ENCODE measurements around the gene CELF2.

Gene CELF2

DNA sequence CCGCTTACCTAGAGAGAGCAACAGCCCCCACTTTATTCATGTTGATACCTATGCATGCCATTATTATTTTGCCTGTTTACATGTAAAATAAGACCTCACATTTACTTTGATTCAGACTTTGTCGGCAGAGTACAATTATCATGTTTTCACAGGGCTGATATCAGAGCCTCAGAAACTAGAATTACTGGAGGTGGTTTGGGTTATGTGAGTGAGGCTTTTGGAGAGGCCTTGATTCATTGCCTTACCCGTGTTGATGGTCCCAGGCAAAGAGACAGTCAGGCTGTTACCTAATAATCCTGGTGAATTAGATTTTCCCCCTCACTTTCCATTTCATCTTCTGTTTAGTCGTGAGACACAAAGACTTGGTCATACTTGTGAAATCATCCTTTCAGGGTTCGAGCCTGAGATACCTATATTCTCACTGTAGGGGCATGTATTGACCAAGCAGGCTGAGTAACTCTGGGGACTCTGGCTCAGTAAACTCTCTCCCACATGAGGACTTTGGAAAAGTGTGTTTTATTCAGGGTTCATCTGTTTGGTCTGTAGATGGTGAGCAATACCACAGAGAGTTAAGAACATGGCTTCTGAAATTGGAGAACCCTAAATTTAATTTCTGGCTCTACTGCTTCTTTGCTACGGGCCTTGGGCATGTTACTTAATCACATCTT is 150.9 kb downstream of the CELF2 start:
- Histone ChIP-seq H3K9ac (ENCODE audit: low read length) (no peak overlapping the region), H3K36me3 (ENCODE audit: low read length) (no peaks in the 10 kb centered on the region), H3K4me2 (ENCODE audit: low read depth, low read length, poor library complexity, severe bottlenecking) (no peak overlapping the region), H3F3A (ENCODE audit: insufficient read depth) (peaks cover 6% of the 10 kb centered on the region), H4K20me1 (ENCODE audit: low read depth, low read length) (no peaks in the 10 kb centered on the region), H3K4me3 (ENCODE audit: insufficient read depth, low read length, poor library complexity, severe bottlenecking) (no peak overlapping the region), H3K27me3 (ENCODE audit: low read length) (no peaks in the 10 kb centered on the region), H3K9me2 (replicated peaks; ENCODE audit: insufficient read depth, low read length) (no peaks in the 10 kb centered on the region), H3K79me2 (ENCODE audit: insufficient read depth, low read length) (no peaks in the 10 kb centered on the region), H3K27ac (ENCODE audit: low read depth, low read length) (no peak overlapping the region), H2AFZ (ENCODE audit: low read depth, low read length, severe bottlenecking) (no peak overlapping the region), H3K9me3 (ENCODE audit: insufficient read depth, low read length) (no peaks in the 10 kb centered on the region)
- TF ChIP-seq, protein P1, sequence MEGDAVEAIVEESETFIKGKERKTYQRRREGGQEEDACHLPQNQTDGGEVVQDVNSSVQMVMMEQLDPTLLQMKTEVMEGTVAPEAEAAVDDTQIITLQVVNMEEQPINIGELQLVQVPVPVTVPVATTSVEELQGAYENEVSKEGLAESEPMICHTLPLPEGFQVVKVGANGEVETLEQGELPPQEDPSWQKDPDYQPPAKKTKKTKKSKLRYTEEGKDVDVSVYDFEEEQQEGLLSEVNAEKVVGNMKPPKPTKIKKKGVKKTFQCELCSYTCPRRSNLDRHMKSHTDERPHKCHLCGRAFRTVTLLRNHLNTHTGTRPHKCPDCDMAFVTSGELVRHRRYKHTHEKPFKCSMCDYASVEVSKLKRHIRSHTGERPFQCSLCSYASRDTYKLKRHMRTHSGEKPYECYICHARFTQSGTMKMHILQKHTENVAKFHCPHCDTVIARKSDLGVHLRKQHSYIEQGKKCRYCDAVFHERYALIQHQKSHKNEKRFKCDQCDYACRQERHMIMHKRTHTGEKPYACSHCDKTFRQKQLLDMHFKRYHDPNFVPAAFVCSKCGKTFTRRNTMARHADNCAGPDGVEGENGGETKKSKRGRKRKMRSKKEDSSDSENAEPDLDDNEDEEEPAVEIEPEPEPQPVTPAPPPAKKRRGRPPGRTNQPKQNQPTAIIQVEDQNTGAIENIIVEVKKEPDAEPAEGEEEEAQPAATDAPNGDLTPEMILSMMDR (IDR thresholded peaks at IDR 0.05; ENCODE audit: insufficient read depth, low read length, poor library complexity, severe bottlenecking) = no peak
- no peak for TF ChIP-seq EZH2phosphoT487 (conservative IDR thresholded peaks at IDR 0.05; ENCODE audit: low read length)

DNA sequence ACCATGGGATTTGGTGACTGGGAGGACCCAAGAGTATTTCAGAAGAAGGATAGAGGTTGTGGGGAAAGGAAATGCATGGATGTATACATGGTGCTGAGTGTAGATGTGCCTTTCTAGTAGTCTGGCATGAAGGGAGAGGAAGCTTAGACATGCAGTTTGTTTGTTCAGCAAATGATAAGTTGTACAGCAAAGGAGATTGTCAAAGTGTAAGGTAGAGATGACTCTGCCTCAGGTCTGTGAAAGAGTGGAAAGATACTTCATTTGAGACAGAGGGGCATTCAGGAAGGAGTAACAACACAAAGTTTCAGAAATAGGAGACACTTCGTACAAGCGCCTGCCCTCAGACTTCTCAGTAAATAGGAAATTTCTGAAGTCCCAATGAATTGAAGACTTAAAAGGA is 152.3 kb downstream of the CELF2 start:
- Histone ChIP-seq H4K20me1 (ENCODE audit: low read depth, low read length) (no peaks in the 10 kb centered on the region), H3K9ac (ENCODE audit: low read length) (no peak overlapping the region), H3K9me3 (ENCODE audit: insufficient read depth, low read length) (no peaks in the 10 kb centered on the region), H3F3A (ENCODE audit: insufficient read depth) (no peaks in the 10 kb centered on the region), H3K27me3 (ENCODE audit: low read length) (no peaks in the 10 kb centered on the region), H3K27ac (ENCODE audit: low read depth, low read length) (no peak overlapping the region), H3K9me2 (replicated peaks; ENCODE audit: insufficient read depth, low read length) (no peaks in the 10 kb centered on the region), H3K4me2 (ENCODE audit: low read depth, low read length, poor library complexity, severe bottlenecking) (no peak overlapping the region), H3K79me2 (ENCODE audit: insufficient read depth, low read length) (no peaks in the 10 kb centered on the region), H3K4me3 (ENCODE audit: insufficient read depth, low read length, poor library complexity, severe bottlenecking) (no peak overlapping the region), H3K36me3 (ENCODE audit: low read length) (no peaks in the 10 kb centered on the region), H2AFZ (ENCODE audit: low read depth, low read length, severe bottlenecking) (no peak overlapping the region)
- TF ChIP-seq, protein P1 (IDR thresholded peaks at IDR 0.05; ENCODE audit: insufficient read depth, low read length, poor library complexity, severe bottlenecking) = no peak
- no peak for TF ChIP-seq EZH2phosphoT487 (conservative IDR thresholded peaks at IDR 0.05; ENCODE audit: low read length)

DNA sequence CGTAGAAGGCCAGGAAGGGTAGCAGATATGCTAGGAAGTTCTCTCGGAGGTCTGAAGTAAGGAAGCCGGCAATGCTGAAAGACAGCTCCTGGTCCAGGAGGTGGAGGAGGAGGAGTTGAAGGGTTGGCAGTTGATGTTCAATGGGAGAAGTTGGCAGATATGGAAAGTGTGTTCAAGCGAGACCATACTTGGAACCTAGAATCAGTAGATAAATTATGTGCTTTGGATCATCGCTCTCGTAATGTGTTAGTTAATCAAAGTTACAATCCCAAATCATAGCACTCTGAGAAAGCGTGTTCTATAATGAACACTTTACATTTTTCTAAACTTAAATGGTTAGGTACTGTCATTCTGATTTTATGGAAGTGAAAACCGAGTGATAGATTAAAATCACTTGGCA is 152.9 kb downstream of the CELF2 start:
- no peaks in the 10 kb centered on the region for H3K27me3 ChIP-seq (ENCODE audit: low read length)
- H3K27ac ChIP-seq (ENCODE audit: low read depth, low read length) = no peak overlapping the region
- H3K9ac ChIP-seq (ENCODE audit: low read length) = no peak overlapping the region
- H3K4me3 ChIP-seq (ENCODE audit: insufficient read depth, low read length, poor library complexity, severe bottlenecking) = no peak overlapping the region
- no peak for TF ChIP-seq EZH2phosphoT487 (conservative IDR thresholded peaks at IDR 0.05; ENCODE audit: low read length)
- TF ChIP-seq, protein P1 (IDR thresholded peaks at IDR 0.05; ENCODE audit: insufficient read depth, low read length, poor library complexity, severe bottlenecking) = no peak
- no peaks in the 10 kb centered on the region for H3K9me3 ChIP-seq (ENCODE audit: insufficient read depth, low read length)
- peak overlapping the region; percentile 27 for H3K4me2 ChIP-seq (ENCODE audit: low read depth, low read length, poor library complexity, severe bottlenecking)
- H3K9me2 ChIP-seq (replicated peaks; ENCODE audit: insufficient read depth, low read length) = no peaks in the 10 kb centered on the region
- H3K36me3 ChIP-seq (ENCODE audit: low read length) = no peaks in the 10 kb centered on the region
- H3K79me2 ChIP-seq (ENCODE audit: insufficient read depth, low read length) = no peaks in the 10 kb centered on the region
- H3F3A ChIP-seq (ENCODE audit: insufficient read depth) = no peaks in the 10 kb centered on the region
- no peaks in the 10 kb centered on the region for H4K20me1 ChIP-seq (ENCODE audit: low read depth, low read length)
- no peak overlapping the region for H2AFZ ChIP-seq (ENCODE audit: low read depth, low read length, severe bottlenecking)

Data from SU-DHL-6 (cell line).